GM12872 (cell line): ENCODE data around the gene CTIF.

ENCODE experiments used
- TF ChIP-seq, protein P1 (sequence below): IDR thresholded peaks from 3 replicates; pipeline ENCODE4 v1.5.1; 2011; ENCODE audit warnings: low read depth, mild to moderate bottlenecking, low read length, moderate library complexity; ENCODE audit not compliant: insufficient read depth

The CTIF gene

DNA sequence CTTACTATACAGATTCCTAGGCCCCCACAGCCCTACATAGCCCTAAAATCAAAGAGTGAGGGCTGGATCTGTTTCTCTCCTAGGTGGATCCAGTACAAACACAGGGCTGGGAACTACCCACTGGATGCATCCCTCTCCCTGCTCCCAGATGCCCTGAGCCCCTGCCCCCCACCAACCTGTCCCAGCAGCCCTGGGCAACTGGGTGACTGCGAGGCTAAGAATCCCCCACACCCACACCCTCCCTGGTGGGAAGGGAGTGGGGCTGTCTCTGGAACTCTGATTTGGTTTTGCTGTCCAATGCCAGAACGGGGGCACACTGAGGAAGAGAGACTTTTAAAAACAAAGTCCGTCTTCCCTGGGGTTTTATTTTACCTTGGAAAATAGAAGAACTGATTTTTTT, 298.8 kb downstream of the CTIF start:
- TF ChIP-seq, protein P1, sequence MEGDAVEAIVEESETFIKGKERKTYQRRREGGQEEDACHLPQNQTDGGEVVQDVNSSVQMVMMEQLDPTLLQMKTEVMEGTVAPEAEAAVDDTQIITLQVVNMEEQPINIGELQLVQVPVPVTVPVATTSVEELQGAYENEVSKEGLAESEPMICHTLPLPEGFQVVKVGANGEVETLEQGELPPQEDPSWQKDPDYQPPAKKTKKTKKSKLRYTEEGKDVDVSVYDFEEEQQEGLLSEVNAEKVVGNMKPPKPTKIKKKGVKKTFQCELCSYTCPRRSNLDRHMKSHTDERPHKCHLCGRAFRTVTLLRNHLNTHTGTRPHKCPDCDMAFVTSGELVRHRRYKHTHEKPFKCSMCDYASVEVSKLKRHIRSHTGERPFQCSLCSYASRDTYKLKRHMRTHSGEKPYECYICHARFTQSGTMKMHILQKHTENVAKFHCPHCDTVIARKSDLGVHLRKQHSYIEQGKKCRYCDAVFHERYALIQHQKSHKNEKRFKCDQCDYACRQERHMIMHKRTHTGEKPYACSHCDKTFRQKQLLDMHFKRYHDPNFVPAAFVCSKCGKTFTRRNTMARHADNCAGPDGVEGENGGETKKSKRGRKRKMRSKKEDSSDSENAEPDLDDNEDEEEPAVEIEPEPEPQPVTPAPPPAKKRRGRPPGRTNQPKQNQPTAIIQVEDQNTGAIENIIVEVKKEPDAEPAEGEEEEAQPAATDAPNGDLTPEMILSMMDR, result no peak

DNA sequence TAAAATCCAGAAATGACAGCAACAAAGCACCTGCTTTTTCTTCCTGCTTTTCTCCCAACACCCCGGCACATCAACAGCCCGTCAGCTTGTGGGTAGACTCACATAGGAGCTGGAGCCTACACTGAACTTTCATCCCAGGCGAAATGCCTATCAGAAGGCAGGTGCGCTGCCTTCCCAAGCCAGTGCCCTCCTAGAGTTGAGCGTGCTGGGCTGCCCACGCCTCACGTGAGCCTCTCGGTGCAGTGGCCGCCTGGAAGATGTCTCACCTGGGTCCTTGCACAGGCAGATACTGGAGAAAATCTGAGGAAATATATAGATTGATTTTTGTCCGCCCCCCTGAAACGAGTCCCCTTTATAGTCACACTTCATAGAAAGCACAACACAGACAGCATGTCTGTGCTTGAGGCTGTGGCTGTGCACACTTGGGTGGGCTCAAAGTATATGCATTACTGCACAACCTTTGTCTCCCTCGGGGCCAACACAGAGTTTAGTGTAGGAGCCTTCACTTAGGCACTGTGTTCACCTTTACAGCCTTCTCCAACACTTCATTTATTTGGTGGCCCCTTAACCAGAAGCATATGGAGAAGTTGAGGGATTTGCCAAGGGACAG, 299.4 kb downstream of the CTIF start:
- TF ChIP-seq, protein P1, result no peak

DNA sequence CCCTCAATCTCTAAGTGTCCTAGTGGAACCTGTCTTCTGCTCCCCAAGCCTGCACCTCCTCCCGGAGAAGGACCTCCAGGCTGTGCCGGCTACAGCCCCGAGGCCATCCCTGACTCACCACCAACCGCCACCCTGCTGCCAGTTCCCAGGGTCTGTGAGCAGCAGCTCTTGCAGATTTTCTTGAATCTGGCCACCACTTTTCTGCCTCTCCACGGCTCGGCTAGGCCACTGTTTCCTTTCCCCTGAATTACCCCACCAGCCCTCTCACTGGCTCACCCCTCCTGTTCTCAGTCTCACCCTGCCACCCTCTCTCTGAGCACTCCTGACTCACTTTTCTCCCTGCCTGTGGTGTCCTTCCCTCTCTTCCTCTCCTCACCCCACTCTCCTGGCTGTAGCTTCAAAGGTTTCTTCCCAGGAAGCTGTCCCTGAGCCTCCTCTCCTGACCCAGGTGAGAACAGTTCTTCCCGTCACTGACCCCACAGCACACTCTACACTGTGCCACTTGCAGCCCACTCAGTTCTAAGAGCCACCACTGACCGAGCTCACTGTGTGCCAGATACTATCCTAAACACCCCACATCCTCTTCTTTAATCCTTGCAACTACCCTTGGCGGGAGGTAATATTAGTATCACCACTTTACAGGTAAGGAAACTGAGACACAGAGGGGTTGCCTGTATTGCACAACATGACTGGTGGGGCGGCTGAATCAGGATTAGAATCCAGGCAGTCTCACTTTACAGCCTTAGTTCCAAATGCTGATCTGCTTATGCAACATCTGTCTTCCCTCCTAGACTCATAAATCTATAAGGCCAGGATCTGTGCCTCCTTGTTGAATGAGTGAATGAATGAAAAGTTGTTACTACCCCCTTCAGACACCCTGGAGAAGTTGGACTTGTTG, 300.3 kb downstream of the CTIF start:
- TF ChIP-seq, protein P1, result no peak

DNA sequence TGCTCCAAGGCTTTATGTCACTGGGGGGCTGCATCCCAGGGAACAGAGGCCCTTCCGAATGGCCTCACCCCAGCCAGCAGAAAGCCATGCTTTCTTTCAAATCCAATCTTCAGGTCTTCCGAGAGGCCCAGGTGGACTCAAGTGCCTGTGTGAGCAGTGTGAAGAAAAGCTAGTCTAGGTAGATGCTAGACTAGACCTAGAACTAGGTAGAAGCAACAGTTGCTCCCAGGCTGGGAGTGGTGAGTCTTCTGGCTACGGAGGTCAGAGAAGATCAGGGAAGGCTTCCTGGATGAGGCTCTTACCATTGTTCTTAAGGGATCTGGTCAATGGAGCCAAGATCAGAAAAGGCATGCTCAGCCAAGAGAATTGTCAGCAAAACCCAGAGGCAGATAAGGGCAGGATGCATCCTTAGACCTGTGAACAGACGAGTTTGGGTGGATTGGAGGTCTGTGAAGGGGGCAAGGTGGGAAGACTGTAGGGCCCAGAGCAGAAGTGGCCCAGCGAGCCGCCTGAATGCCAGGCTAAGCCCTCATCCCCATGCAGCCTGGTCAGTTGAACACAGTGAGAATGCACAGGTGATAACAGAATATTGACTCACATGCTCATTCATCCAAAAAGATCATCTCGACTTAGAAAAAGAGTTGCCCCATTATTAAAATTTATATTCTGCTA, 301.1 kb downstream of the CTIF start:
- TF ChIP-seq, protein P1, result no peak

DNA sequence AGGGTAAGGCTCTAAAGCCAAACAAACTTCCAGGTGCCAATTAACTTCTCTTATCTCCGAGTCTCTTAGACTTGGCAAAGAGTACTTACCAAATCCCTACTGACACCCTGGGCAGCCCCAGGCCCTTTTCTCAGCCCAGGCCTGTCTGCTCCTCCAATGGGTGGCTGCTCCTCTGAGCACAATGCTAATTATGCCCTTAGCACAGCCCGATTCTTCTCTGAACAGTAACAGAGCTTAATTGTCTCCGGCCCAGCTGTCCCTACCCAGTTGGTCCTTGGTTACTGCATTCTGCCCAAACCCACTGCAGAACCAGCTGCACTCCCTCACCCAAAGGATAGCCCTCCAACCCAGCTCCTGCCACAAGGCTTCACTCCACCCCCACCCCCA, 301.7 kb downstream of the CTIF start:
- TF ChIP-seq, protein P1, result no peak

DNA sequence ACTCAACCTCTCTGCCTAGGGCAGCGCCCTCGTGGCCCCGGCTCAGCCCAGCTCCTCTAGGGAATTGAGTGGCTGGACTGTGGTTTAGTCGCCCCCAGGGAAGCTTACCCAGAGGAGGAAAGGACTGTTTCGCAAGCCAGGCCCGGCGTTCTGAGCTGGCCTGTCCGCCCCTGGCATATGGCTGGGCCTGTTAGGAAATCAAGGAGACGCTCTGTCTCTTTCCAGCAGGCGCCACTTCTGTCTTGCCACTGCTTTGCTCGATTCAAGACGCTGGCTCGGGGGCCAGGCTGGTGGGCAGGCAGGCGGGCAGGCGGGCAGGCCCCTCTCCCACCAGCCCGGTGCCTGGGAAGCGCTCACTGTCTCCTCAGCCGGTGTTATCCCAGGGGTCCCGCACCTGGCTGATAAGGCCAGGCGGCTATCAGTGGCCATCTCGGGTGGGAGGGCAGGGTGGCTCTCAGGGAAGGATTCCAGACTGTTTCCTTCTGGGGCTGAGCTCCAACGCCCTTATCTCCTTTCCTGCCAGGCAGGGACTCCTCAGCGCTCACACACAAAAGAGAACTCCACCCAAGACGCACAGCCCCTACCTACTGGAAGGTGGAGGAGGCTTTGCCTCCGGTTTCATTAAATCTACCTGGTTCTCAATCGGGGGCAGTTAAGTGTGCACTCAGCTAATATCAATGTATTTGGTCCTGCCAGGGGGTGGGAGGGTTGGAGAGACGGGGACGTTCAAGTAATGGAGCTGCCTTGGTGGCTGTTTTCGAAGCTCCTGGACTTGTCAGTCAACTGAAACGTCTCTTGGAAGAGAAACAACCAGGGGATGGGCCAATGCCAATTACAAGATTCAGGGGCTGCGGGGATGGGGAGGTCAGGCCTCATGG, 302.8 kb downstream of the CTIF start:
- TF ChIP-seq, protein P1, result no peak
